ENCODE data around the gene NTHL1.

DNA sequence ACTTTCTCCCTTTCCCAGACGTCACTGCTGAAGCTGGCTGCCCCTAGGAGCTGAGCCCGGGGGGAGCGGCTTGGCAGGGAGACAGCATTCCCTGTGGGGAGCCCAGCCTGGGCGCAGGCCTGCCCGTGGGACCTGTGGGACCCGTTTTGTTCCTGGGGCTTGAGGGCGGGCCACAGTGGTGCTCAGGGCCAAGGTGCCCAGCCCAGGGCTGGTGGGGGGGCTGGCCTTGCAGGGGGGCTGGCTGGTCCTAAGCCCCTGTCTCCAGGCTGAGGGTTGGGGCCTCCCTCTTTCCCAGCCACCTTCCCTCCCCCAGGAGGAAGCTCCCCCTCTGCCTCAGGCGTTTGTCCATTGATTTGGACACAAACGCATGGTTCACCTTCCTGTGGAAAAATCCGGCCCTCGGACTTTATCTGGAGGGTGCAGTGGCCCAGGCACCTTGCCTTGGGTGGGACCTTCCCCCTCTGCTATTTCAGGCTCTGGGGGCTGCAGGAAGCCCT, 16.5 kb downstream of the NTHL1 start:
- TF ChIP-seq, protein P1, sequence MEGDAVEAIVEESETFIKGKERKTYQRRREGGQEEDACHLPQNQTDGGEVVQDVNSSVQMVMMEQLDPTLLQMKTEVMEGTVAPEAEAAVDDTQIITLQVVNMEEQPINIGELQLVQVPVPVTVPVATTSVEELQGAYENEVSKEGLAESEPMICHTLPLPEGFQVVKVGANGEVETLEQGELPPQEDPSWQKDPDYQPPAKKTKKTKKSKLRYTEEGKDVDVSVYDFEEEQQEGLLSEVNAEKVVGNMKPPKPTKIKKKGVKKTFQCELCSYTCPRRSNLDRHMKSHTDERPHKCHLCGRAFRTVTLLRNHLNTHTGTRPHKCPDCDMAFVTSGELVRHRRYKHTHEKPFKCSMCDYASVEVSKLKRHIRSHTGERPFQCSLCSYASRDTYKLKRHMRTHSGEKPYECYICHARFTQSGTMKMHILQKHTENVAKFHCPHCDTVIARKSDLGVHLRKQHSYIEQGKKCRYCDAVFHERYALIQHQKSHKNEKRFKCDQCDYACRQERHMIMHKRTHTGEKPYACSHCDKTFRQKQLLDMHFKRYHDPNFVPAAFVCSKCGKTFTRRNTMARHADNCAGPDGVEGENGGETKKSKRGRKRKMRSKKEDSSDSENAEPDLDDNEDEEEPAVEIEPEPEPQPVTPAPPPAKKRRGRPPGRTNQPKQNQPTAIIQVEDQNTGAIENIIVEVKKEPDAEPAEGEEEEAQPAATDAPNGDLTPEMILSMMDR (IDR thresholded peaks at IDR 0.05), result no peak
- TF ChIP-seq POLR2A (IDR thresholded peaks at IDR 0.05), result no peak

All from Peyer's patch (tissue), 4 donors.